Measurements from ENCODE around the gene FASTKD3.

DNA sequence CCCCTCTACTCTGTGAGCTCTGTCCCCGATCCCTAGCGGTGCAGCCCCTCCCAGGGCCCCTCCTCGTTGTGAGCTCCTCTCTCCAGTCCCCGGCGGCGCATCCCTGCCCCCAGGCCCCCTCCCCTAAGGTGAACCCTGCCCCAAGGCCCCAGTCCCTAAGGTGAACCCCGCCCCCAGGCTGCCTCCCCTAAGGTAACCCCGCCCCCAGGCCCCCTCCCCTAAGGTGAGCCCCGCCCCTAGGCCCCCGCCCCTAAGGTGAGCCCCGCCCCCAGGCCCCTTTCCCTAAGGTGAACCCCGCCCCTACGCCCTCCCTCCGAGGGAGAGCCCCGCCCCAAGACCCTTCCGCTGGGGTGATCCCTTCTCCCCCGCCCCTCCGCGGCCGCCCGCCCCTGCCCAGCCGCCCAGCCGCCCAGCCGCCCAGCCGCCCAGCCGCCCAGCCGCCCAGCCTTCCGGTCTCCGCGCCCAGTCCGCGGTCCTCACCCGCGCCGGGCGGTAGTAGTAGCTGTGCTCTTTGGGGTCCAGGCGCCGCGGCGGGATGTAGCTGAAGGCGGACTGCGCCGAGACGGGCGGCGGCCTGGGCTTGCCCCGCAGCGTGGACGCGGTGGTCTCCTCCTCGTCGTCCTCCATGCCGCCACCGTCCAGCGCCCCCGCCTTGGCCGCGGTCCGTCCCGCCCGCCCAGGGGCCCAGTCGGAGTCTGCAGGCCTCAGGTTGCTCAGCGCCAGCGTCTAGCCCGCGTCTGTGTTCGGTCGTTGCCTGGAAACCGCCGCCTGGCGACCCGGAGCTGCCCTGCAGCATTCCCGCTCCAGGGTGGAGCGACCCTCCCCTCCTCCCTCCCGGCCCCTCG is 18.2 kb downstream of the FASTKD3 start, which contains the start of gene CFAP90:
- TF ChIP-seq, protein P1, sequence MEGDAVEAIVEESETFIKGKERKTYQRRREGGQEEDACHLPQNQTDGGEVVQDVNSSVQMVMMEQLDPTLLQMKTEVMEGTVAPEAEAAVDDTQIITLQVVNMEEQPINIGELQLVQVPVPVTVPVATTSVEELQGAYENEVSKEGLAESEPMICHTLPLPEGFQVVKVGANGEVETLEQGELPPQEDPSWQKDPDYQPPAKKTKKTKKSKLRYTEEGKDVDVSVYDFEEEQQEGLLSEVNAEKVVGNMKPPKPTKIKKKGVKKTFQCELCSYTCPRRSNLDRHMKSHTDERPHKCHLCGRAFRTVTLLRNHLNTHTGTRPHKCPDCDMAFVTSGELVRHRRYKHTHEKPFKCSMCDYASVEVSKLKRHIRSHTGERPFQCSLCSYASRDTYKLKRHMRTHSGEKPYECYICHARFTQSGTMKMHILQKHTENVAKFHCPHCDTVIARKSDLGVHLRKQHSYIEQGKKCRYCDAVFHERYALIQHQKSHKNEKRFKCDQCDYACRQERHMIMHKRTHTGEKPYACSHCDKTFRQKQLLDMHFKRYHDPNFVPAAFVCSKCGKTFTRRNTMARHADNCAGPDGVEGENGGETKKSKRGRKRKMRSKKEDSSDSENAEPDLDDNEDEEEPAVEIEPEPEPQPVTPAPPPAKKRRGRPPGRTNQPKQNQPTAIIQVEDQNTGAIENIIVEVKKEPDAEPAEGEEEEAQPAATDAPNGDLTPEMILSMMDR (IDR thresholded peaks at IDR 0.05; ENCODE audit: low read depth, low read length), result no peak
- no peak for TF ChIP-seq EZH2phosphoT487 (IDR thresholded peaks at IDR 0.05; ENCODE audit: low read depth)
